Muscle layer of duodenum (tissue), 2 donors: Measurements from ENCODE around the gene SPACA4.
A peak's percentile ranks its signal among the peaks of the same experiment; 100 is the strongest.

ENCODE experiments used
- H3K27ac ChIP-seq: one replicate; pipeline ENCODE4 v1.7.0; 2013; ENCODE audit warnings: mild to moderate bottlenecking, low read length
- H3K27me3 ChIP-seq: one replicate; pipeline ENCODE4 v1.7.0; 2013; ENCODE audit warnings: low read depth, mild to moderate bottlenecking, control low read depth, low read length
- H3K36me3 ChIP-seq, 2 donors: one replicate each; pipeline ENCODE4 v1.7.0; 2013; ENCODE audit warnings: low read length in 2 of 2, control low read depth in 1 of 2, mild to moderate bottlenecking in 1 of 2; ENCODE audit not compliant: insufficient read depth in 2 of 2, control insufficient read depth in 1 of 2
- H3K4me1 ChIP-seq, 2 donors: one replicate each; pipeline ENCODE4 v1.7.0; 2013; ENCODE audit warnings: low read length in 2 of 2, mild to moderate bottlenecking in 2 of 2, control low read depth in 1 of 2, moderate library complexity in 1 of 2; ENCODE audit not compliant: insufficient read depth in 2 of 2, control insufficient read depth in 1 of 2
- H3K4me3 ChIP-seq, 2 donors: one replicate each; pipeline ENCODE4 v1.7.0; 2013; ENCODE audit warnings: low read length in 2 of 2, low read depth in 1 of 2, mild to moderate bottlenecking in 1 of 2
- H3K9me3 ChIP-seq, 2 donors: one replicate each; pipeline ENCODE4 v1.7.0; 2013; ENCODE audit warnings: low read length in 2 of 2, control low read depth in 1 of 2, mild to moderate bottlenecking in 1 of 2; ENCODE audit not compliant: control insufficient read depth in 1 of 2
- donor health status: healthy.

Gene SPACA4

DNA sequence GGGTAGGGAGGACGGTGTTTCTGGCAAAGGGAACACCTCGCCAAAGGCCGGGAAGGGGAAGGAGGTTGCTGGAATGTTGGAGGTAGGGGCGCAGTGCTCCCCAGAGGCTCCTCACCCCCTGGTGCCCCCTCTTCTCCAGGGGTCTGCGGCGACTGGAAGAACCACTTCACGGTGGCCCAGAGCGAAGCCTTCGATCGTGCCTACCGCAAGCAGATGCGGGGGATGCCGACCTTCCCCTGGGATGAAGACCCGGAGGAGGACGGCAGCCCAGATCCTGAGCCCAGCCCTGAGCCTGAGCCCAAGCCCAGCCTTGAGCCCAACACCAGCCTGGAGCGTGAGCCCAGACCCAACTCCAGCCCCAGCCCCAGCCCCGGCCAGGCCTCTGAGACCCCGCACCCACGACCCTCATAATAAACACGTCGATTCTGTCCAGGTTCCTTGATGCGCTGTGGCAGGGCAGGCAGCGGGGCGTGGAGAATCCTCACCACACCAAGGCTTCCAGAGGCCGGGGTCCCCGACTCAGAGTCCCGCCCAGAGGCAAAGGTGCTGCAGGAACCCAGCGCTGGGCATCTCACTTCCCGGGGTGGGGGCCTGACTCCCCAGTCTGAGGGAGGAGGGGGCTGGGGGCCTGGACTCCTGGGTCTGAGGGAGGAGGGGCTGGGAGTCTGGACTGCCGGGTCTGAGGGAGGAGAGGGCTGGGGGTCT, 7.4 kb upstream of the SPACA4 start:
- Histone ChIP-seq H3K9me3 (no peaks in the 10 kb centered on the region), H3K4me3 (no peak overlapping the region), H3K4me1 (no peaks in the 10 kb centered on the region), H3K27me3 (no peaks in the 10 kb centered on the region), H3K36me3 (no peaks in the 10 kb centered on the region), H3K27ac (no peak overlapping the region)

DNA sequence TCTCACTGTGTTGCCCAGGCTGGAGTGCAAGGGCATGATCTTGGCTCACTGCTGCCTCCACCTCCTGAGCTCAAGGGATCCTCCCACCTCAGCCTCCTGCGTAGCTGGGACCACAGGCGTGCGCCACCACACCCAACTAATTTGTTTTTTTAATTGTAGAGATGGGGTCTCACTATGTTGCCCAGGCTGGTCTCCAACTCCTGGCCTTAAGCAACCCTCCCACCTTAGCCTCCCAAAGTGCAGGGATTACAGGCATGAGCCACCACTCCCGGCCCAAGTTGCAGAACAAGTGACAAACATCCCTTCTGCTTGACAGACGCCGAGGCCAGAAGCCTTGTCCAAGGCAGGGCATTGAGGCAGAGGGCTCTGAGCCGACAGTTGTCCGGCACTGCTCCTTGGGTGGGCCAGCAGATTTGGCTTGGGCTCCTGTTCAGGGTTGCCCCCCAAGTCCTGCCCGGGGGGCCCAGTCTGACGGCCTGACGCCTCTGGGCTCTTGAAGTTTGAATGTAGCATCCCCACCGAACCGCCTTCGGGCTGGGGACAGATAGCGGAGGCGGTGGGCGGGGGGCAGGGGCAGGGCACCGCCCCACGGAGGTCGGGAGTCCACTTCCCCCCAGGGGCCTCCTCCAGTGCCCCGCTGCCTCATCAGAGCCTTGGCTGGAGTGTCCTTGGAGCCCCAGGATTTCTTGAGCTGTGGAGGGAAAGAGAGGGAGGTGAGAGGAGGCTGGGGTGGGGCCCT, 5.7 kb upstream of the SPACA4 start:
- no peaks in the 10 kb centered on the region for H3K36me3 ChIP-seq
- H3K27ac ChIP-seq = no peak overlapping the region
- H3K4me1 ChIP-seq = no peaks in the 10 kb centered on the region
- H3K9me3 ChIP-seq = no peaks in the 10 kb centered on the region
- H3K4me3 ChIP-seq = no peak overlapping the region
- no peaks in the 10 kb centered on the region for H3K27me3 ChIP-seq

GRCh38 chr19:48603001-48603400, 3.5 kb upstream of the SPACA4 start:
- H3K4me1 ChIP-seq = no peaks in the 10 kb centered on the region
- H3K36me3 ChIP-seq = no peaks in the 10 kb centered on the region
- H3K9me3 ChIP-seq = no peaks in the 10 kb centered on the region
- H3K27ac ChIP-seq = no peak overlapping the region
- H3K27me3 ChIP-seq = no peaks in the 10 kb centered on the region
- no peak overlapping the region for H3K4me3 ChIP-seq

GRCh38 chr19:48603449-48603848, 3.1 kb upstream of the SPACA4 start:
- no peak overlapping the region for H3K27ac ChIP-seq
- H3K9me3 ChIP-seq = no peaks in the 10 kb centered on the region
- H3K27me3 ChIP-seq = no peaks in the 10 kb centered on the region
- no peak overlapping the region for H3K4me3 ChIP-seq
- H3K36me3 ChIP-seq = no peaks in the 10 kb centered on the region
- H3K4me1 ChIP-seq = no peaks in the 10 kb centered on the region

GRCh38 chr19:48603850-48604249, 2.7 kb upstream of the SPACA4 start:
- Histone ChIP-seq H3K36me3 (no peaks in the 10 kb centered on the region), H3K9me3 (no peaks in the 10 kb centered on the region), H3K27ac (no peak overlapping the region), H3K4me3 (no peak overlapping the region), H3K4me1 (no peaks in the 10 kb centered on the region), H3K27me3 (no peaks in the 10 kb centered on the region)

DNA sequence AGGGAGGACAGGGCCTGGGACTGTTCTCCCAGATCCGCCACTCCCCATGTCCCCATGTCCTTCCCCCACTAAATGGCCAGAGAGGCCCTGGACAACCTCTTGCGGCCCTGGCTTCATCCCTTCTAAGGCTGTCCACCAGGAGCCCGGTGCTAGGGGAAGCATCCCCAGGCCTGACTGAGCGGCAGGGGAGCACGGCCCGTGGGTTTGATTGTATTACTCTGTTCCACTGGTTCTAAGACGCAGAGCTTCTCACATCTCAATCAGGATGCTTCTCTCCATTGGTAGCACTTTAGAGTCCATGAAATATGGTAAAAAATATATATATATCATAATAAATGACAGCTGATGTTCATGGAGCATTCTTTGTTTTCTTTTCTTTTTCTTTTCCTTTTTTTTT, 815 bp downstream of the SPACA4 start:
- no peak overlapping the region for H3K4me3 ChIP-seq
- no peaks in the 10 kb centered on the region for H3K27me3 ChIP-seq
- no peaks in the 10 kb centered on the region for H3K36me3 ChIP-seq
- no peaks in the 10 kb centered on the region for H3K9me3 ChIP-seq
- no peak overlapping the region for H3K27ac ChIP-seq
- no peaks in the 10 kb centered on the region for H3K4me1 ChIP-seq

DNA sequence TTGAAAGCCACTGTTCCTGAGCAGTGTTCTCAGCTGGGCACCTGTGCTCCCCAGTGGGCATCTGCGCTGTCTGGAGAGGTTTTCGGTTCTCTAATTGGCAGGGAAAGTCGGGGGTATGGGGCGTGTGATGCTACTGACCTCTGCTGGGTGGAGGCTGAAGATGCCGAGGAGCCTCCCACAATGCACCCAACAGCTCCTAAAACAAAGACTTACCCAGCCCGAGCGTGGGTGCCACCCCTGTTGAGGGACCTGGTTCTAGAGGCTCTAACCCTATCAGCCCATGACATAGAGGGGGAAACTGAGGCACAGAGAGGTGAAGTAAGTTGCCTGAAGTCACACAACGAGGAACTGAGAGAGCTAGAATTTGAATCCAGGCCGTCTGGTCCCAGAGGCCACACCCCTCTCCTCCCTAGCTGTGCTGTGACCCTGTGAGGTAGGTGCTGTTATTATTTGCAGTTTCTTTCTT, 2.3 kb downstream of the SPACA4 start:
- Histone ChIP-seq H3K27ac (no peak overlapping the region), H3K9me3 (no peaks in the 10 kb centered on the region), H3K36me3 (no peaks in the 10 kb centered on the region), H3K4me3 (no peak overlapping the region), H3K27me3 (no peaks in the 10 kb centered on the region), H3K4me1 (no peaks in the 10 kb centered on the region)

GRCh38 chr19:48609571-48610108, 3.1 kb downstream of the SPACA4 start:
- Histone ChIP-seq H3K4me3 (no peak overlapping the region), H3K36me3 (no peaks in the 10 kb centered on the region), H3K27ac (no peak overlapping the region), H3K27me3 (no peaks in the 10 kb centered on the region), H3K9me3 (no peaks in the 10 kb centered on the region), H3K4me1 (no peaks in the 10 kb centered on the region)

DNA sequence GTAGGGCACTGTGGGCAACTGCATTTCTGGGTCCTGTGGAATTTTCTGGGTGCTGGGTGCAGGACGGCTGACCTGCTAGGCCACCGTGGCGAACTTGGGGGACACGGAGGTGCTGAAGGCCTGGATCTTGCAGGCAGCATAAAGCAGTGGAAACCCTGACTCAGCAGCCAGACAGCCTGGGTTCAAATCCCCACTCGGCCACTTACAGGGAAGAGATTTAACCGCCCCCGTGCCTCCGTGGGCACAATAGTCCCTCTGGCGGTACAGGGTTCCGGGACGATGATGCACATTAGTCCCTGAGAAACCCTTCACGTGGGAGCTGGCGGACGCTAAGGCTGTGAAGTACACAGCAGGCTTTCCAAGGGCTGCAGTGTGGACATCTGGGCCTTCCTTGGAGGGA, 5.3 kb downstream of the SPACA4 start:
- no peaks in the 10 kb centered on the region for H3K27me3 ChIP-seq
- no peaks in the 10 kb centered on the region for H3K9me3 ChIP-seq
- H3K4me3 ChIP-seq = no peak overlapping the region
- no peak overlapping the region for H3K27ac ChIP-seq
- peaks cover 0 to 11% of the 10 kb centered on the region in 2 donors for H3K4me1 ChIP-seq
- H3K36me3 ChIP-seq = peaks cover 10 to 22% of the 10 kb centered on the region in 2 donors

GRCh38 chr19:48613024-48613851, 6.7 kb downstream of the SPACA4 start:
- Histone ChIP-seq H3K4me3 (peak overlapping the region in 1 of 2 donors; percentile 37), H3K27me3 (no peaks in the 10 kb centered on the region), H3K36me3 (peaks cover 16 to 31% of the 10 kb centered on the region in 2 donors), H3K9me3 (no peaks in the 10 kb centered on the region), H3K27ac (peak overlapping the region; percentile 77), H3K4me1 (peaks cover 11 to 25% of the 10 kb centered on the region in 2 donors)
